Smooth muscle cell (in vitro differentiated cells): Measurements from ENCODE around the gene TTC28. TPM values are rescaled to one million over a fixed set of nuclear protein-coding genes. Genes with fewer than 3 reads are reported as not detected.

Source experiments
- DNase-seq: peaks from one replicate; lab custom pipeline; 2025; ENCODE audit not compliant: unreplicated experiment; lab: John Stamatoyannopoulos, UW
- H2AFZ ChIP-seq: fragments of 200-600 bp; sonication (generic); 2 replicates; pipeline ENCODE4 v1.6.0; 2016; ENCODE audit warnings: antibody characterized with exemption, low read depth, mild to moderate bottlenecking
- H3F3A ChIP-seq: fragments of 200-600 bp; sonication (generic); 2 replicates; pipeline ENCODE4 v1.6.0; 2017; ENCODE audit warnings: antibody characterized with exemption, low read depth
- H3K27ac ChIP-seq: fragments of 200-600 bp; sonication (generic); 2 replicates; pipeline ENCODE4 v1.5.1; 2016; ENCODE audit warnings: low read depth, mild to moderate bottlenecking
- H3K27me3 ChIP-seq: fragments of 200-600 bp; sonication (generic); 2 replicates; pipeline ENCODE4 v1.6.1; 2016; ENCODE audit warnings: low read depth, mild to moderate bottlenecking
- H3K36me3 ChIP-seq: fragments of 200-600 bp; sonication (generic); 2 replicates; pipeline ENCODE4 v1.5.1; 2016; ENCODE audit warnings: low read depth
- H3K4me1 ChIP-seq: fragments of 200-600 bp; sonication (generic); 2 replicates; pipeline ENCODE4 v1.5.1; 2016; ENCODE audit warnings: low read depth
- H3K4me2 ChIP-seq: fragments of 200-600 bp; sonication (generic); 2 replicates; pipeline ENCODE4 v1.6.0; 2016; ENCODE audit warnings: mild to moderate bottlenecking
- H3K4me3 ChIP-seq: fragments of 200-600 bp; sonication (generic); 2 replicates; pipeline ENCODE4 v1.5.1; 2016; ENCODE audit warnings: mild to moderate bottlenecking
- H3K79me2 ChIP-seq: fragments of 200-600 bp; sonication (generic); 2 replicates; pipeline ENCODE4 v1.6.0; 2016; ENCODE audit warnings: low read depth, mild to moderate bottlenecking
- H3K9ac ChIP-seq: fragments of 200-600 bp; sonication (generic); 2 replicates; pipeline ENCODE4 v1.6.0; 2016; ENCODE audit warnings: low read depth
- H3K9me3 ChIP-seq: fragments of 200-600 bp; sonication (generic); replicated peaks from 2 replicates; pipeline ENCODE4 v1.5.1; 2016; ENCODE audit warnings: low read depth
- H4K20me1 ChIP-seq: fragments of 200-600 bp; sonication (generic); 2 replicates; pipeline ENCODE4 v1.6.0; 2016; ENCODE audit warnings: low read depth
- WGBS: methylation state at CpG from one replicate; pipeline ENCODE4 v1.1.7; 2016; ENCODE audit warnings: low lambda C conversion rate; 5-methylcytosine and 5-hydroxymethylcytosine counted together
- polyA plus RNA-seq: library from polyadenylated mRNA; unstranded; fragments of >200 nt; fragmentation: Nextera tagmentation; extraction: Ambion mirVana; gene quantifications from 2 replicates; pipeline ENCODE4 v1.2.1, GENCODE V29; 2016
- total RNA-seq: library from RNA; depleted of rRNA; stranded (reverse); fragments of >200 nt; gene quantifications from 2 replicates; pipeline ENCODE4 v1.2.3, GENCODE V29; 2014
- TF ChIP-seq, protein P1 (sequence below): fragments of 200-600 bp; sonication (generic); IDR thresholded peaks from 2 replicates; pipeline ENCODE4 v1.5.1; 2017; ENCODE audit warnings: borderline replicate concordance, mild to moderate bottlenecking, antibody characterized with exemption; ENCODE audit not compliant: insufficient read depth, poor library complexity, severe bottlenecking

Gene TTC28
- total and polyA plus RNA-seq, 2 experiments from 2014 or later = 6.3 to 17.9 TPM

DNA sequence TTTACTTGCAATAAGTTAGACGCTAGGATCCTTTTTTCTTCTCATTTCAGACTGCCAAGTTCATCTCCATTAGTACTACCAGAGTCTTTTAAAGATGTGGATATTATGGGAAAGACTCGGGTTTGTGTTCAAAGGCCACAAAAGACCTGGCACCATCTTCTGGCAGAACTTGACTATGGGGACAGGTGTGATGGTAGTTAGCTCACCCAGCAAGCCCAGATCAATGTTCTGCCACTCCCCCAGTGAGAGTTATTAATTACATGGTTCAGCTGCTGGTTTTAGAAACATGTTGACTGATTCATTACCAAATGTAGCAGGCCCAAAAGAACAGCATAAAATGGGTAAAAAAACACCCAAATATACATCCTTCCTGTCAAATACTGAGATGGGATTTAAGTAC, 427.1 kb downstream of the TTC28 start:
- H3K79me2 ChIP-seq = no peaks in the 10 kb centered on the region
- TF ChIP-seq, protein P1, sequence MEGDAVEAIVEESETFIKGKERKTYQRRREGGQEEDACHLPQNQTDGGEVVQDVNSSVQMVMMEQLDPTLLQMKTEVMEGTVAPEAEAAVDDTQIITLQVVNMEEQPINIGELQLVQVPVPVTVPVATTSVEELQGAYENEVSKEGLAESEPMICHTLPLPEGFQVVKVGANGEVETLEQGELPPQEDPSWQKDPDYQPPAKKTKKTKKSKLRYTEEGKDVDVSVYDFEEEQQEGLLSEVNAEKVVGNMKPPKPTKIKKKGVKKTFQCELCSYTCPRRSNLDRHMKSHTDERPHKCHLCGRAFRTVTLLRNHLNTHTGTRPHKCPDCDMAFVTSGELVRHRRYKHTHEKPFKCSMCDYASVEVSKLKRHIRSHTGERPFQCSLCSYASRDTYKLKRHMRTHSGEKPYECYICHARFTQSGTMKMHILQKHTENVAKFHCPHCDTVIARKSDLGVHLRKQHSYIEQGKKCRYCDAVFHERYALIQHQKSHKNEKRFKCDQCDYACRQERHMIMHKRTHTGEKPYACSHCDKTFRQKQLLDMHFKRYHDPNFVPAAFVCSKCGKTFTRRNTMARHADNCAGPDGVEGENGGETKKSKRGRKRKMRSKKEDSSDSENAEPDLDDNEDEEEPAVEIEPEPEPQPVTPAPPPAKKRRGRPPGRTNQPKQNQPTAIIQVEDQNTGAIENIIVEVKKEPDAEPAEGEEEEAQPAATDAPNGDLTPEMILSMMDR = no peak
- DNase-seq = no peak

DNA sequence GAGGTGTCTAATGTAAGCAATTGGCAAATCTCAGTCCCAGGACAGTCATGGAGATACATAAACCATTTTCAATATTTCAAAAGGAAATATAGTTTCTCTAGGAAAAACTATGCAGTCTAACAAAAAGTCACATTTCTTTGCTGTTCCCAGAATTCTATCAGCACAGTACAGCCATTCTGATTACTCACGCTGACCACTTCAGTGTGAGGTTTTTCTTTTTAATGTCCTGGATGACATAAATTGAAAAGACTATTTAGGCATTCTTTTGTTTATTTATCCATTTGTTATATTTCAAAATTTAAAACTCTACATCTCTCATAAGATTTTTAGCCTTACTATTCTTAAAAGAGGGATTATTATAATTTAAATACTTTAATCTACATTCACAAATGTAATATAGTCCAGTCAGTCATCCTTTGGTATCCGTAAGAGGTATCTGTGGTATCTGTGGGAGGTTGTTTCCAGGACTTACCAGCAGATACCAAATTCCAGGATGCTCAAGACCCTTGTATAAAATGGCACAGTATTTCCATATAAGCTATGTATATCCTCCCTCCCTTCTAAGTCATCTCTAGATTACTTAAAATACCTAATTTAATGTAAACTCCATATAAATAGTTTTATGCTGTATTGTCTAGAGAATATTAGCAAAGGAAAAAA, 429.5 kb downstream of the TTC28 start:
- Histone ChIP-seq H3K27me3 (no peaks in the 10 kb centered on the region), H4K20me1 (no peaks in the 10 kb centered on the region), H3K79me2 (no peaks in the 10 kb centered on the region), H3K4me2 (peak overlapping the region; percentile 67), H3K36me3 (no peaks in the 10 kb centered on the region), H3K9me3 (no peaks in the 10 kb centered on the region), H3K4me1 (peaks cover 35% of the 10 kb centered on the region), H3K4me3 (no peak overlapping the region), H3K27ac (peak overlapping the region; percentile 85), H3F3A (no peaks in the 10 kb centered on the region), H2AFZ (no peak overlapping the region), H3K9ac (peak overlapping the region; percentile 36)
- no peak for DNase-seq
- TF ChIP-seq, protein P1 = no peak
- 52% methylated on average over 2 of the region's 2 CpGs for WGBS

More for the DNA sequence above, 427.1 kb downstream of the TTC28 start:
- H3K4me3 ChIP-seq = no peak overlapping the region
- H3K9me3 ChIP-seq = no peaks in the 10 kb centered on the region
- H3K4me1 ChIP-seq = peaks cover 21% of the 10 kb centered on the region
- WGBS = 90% methylated on average over 2 of the region's 2 CpGs
- no peaks in the 10 kb centered on the region for H3F3A ChIP-seq
- H3K27me3 ChIP-seq = no peaks in the 10 kb centered on the region
- no peaks in the 10 kb centered on the region for H4K20me1 ChIP-seq
- no peak overlapping the region for H3K9ac ChIP-seq
- H3K4me2 ChIP-seq = no peak overlapping the region
- H3K27ac ChIP-seq = no peak overlapping the region
- H2AFZ ChIP-seq = no peak overlapping the region
- no peaks in the 10 kb centered on the region for H3K36me3 ChIP-seq

DNA sequence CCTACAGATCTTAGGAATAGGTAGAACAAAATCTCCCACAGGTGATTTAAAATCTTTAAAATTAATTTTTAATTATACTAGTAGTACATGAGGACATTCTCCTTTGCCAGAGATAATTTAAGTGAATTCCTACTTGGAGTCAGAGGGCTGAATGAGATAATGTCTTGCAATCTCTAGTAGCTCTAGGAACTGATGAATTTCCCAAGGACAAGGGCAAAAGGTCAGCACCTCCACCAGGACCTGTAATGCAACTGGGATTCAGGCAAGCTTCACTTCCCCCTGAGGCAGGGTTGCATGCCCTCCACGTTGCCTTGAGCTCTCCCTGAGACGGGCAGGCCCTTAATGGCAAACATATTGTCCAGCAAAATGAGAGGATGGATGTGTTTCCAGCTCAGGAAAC, 430.2 kb downstream of the TTC28 start:
- Histone ChIP-seq H3K27ac (peak overlapping the region; percentile 85), H3K4me1 (peaks cover 41% of the 10 kb centered on the region), H3F3A (peaks cover 3% of the 10 kb centered on the region), H4K20me1 (no peaks in the 10 kb centered on the region), H3K9me3 (no peaks in the 10 kb centered on the region), H3K79me2 (no peaks in the 10 kb centered on the region), H2AFZ (no peak overlapping the region), H3K9ac (peak overlapping the region; percentile 36), H3K4me2 (peak overlapping the region; percentile 67), H3K4me3 (no peak overlapping the region), H3K36me3 (no peaks in the 10 kb centered on the region), H3K27me3 (no peaks in the 10 kb centered on the region)
- TF ChIP-seq, protein P1 = no peak
- no peak for DNase-seq
- 74% methylated on average over 2 of the region's 2 CpGs for WGBS
